K562 (cell line): ENCODE measurements around the gene DEFB124.

Experiments used
- CBX5 ChIP-seq: IDR thresholded peaks from 2 replicates; pipeline ENCODE4 v1.6.1; 2014; ENCODE audit warnings: low read depth, borderline replicate concordance
- MAZ ChIP-seq, 2 experiments: fragments of 450-650 bp in 1 of 2; sonication (generic) in 1 of 2; formaldehyde crosslinking; IDR thresholded peaks in 1 of 2; conservative IDR thresholded peaks in 1 of 2; 2 replicates each; pipeline versions ENCODE4 v1.4.0 to v1.5.0; 2020; ENCODE audit warnings: mild to moderate bottlenecking in 1 of 2, missing genetic modification reagents in 1 of 2
- MTA3 ChIP-seq: fragments of 450-650 bp; formaldehyde crosslinking; IDR thresholded peaks from 2 replicates; pipeline ENCODE4 v1.6.1; 2017; ENCODE audit warnings: mild to moderate bottlenecking, borderline replicate concordance
- RFX1 ChIP-seq: fragments of 450-650 bp; IDR thresholded peaks from 2 replicates; pipeline ENCODE4 v1.6.1; 2016; ENCODE audit warnings: mild to moderate bottlenecking, moderate library complexity
- TF ChIP-seq, protein P1 (sequence below), 3 experiments: IDR thresholded peaks in 2 of 3; conservative IDR thresholded peaks in 1 of 3; 2 replicates each; pipeline ENCODE4 v1.5.1; 2011 to 2012; ENCODE audit warnings: low read length in 3 of 3, mild to moderate bottlenecking in 3 of 3, control low read depth in 2 of 3, improper control_type of control experiment in 1 of 3, inconsistent platforms in 1 of 3, low read depth in 1 of 3, mixed read lengths in 1 of 3, moderate library complexity in 1 of 3; ENCODE audit not compliant: insufficient read depth in 2 of 3
- TF ChIP-seq, protein P2 (sequence below), 3 experiments: fragments of 200-800 bp in 1 of 3; fragments of 250-450 bp in 1 of 3; fragments of 450-650 bp in 1 of 3; sonication (Bioruptor Pico) in 1 of 3; sonication (Bioruptor generic) in 1 of 3; formaldehyde crosslinking in 1 of 3; IDR thresholded peaks; 2 replicates each; pipeline versions ENCODE4 v1.6.1 to v1.8.0; 2016 to 2022; ENCODE audit warnings: mild to moderate bottlenecking in 2 of 3, missing genetic modification characterization in 2 of 3, missing compliant biosample characterization in 1 of 3, moderate library complexity in 1 of 3

DNA sequence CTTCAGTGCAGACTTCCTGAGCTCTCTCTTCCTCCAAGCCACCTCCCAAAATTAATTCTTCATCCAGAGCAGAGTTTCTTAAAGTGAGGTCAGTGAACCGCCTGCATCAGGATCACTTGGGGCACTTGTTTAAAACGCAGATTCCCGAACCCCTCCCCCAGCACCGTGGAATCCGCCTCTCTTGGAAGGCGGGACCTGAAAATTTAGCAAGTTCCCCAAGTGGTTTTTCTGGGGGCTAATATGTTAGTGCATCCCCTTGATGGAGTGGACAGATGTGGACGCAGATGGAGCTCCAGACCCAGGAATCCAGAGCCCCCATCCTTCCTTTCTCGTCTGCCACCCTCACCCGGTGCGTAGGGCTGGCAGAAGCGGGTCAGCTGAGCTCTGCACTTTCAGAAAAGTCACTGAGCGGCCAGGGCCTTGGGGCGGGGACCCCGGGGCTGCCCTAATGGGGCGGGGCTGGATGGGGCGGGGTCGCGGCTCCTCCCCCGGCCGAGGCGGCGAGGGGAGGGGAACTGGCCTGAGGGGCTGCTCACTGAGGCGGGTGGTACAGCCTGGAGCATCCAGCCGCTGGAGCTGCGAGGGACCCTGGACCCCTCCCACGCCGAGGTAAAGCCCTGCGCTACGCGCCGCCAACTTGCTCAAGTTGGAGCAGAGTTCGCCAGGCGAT, at the start of gene DEFB124, which contains the start of gene REM1:
- TF ChIP-seq RFX1 (no peak), MTA3 (no peak), MAZ (CRISPR knock-in tag; conservative IDR thresholded peaks at IDR 0.05 in 1 of 2, IDR thresholded peaks at IDR 0.05 in 1 of 2) (no peak), CBX5 (no peak)
- TF ChIP-seq, protein P1, sequence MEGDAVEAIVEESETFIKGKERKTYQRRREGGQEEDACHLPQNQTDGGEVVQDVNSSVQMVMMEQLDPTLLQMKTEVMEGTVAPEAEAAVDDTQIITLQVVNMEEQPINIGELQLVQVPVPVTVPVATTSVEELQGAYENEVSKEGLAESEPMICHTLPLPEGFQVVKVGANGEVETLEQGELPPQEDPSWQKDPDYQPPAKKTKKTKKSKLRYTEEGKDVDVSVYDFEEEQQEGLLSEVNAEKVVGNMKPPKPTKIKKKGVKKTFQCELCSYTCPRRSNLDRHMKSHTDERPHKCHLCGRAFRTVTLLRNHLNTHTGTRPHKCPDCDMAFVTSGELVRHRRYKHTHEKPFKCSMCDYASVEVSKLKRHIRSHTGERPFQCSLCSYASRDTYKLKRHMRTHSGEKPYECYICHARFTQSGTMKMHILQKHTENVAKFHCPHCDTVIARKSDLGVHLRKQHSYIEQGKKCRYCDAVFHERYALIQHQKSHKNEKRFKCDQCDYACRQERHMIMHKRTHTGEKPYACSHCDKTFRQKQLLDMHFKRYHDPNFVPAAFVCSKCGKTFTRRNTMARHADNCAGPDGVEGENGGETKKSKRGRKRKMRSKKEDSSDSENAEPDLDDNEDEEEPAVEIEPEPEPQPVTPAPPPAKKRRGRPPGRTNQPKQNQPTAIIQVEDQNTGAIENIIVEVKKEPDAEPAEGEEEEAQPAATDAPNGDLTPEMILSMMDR (IDR thresholded peaks at IDR 0.05 in 2 of 3, conservative IDR thresholded peaks at IDR 0.05 in 1 of 3; ENCODE audit: insufficient read depth in 2 of 3, low read depth in 1 of 3, low read length in 3 of 3): no peak
- TF ChIP-seq, protein P2, sequence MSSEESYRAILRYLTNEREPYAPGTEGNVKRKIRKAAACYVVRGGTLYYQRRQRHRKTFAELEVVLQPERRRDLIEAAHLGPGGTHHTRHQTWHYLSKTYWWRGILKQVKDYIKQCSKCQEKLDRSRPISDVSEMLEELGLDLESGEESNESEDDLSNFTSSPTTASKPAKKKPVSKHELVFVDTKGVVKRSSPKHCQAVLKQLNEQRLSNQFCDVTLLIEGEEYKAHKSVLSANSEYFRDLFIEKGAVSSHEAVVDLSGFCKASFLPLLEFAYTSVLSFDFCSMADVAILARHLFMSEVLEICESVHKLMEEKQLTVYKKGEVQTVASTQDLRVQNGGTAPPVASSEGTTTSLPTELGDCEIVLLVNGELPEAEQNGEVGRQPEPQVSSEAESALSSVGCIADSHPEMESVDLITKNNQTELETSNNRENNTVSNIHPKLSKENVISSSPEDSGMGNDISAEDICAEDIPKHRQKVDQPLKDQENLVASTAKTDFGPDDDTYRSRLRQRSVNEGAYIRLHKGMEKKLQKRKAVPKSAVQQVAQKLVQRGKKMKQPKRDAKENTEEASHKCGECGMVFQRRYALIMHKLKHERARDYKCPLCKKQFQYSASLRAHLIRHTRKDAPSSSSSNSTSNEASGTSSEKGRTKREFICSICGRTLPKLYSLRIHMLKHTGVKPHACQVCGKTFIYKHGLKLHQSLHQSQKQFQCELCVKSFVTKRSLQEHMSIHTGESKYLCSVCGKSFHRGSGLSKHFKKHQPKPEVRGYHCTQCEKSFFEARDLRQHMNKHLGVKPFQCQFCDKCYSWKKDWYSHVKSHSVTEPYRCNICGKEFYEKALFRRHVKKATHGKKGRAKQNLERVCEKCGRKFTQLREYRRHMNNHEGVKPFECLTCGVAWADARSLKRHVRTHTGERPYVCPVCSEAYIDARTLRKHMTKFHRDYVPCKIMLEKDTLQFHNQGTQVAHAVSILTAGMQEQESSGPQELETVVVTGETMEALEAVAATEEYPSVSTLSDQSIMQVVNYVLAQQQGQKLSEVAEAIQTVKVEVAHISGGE (CRISPR knock-in tag; IDR thresholded peaks at IDR 0.05): no peak
